Middle frontal gyrus (tissue), 1 donor: ENCODE data around the gene CNP.
"Not testable (repeated sequence)": the region's sequence is repeated elsewhere in the genome, so short reads cannot be mapped to it uniquely, and the experiment has no call there.

Experiments used
- DNase-seq: peaks from one replicate; pipeline ENCODE4 v3.0.0-alpha.2; 2015; ENCODE audit warnings: low spot score; ENCODE audit errors: extremely low spot score

Gene CNP

GRCh38 chr17:41966463-41967140, at the start of gene CNP:
TSS of gene CNP (plus strand) at chr17:41966795. CDS start at chr17:41966885, 90 bp downstream.
- DNase-seq, result peak; percentile 83

GRCh38 chr17:41917192-41917591, 49.4 kb upstream of the CNP start:
- no peak for DNase-seq

GRCh38 chr17:41917679-41918313, 48.8 kb upstream of the CNP start:
- no peak for DNase-seq

- peak; percentile 98 for DNase-seq
Measured at GRCh38 chr17:41918314-41919164, 48.1 kb upstream of the CNP start, which contains the start of gene ACLY. TSS of gene ACLY (minus strand) at chr17:41918951. CDS start at chr17:41913873, 5,078 bp downstream.

- peak; percentile 20 for DNase-seq
Measured at GRCh38 chr17:41919165-41919817, 47.3 kb upstream of the CNP start.

GRCh38 chr17:41919840-41920579, 46.6 kb upstream of the CNP start:
- DNase-seq, result no peak

- DNase-seq, result no peak
Measured at GRCh38 chr17:41920580-41920955, 46.0 kb upstream of the CNP start.

GRCh38 chr17:41925991-41926590, 40.5 kb upstream of the CNP start:
- no peak for DNase-seq

GRCh38 chr17:41928693-41929251, 37.8 kb upstream of the CNP start:
- no peak for DNase-seq

GRCh38 chr17:41930009-41930832, 36.4 kb upstream of the CNP start, which contains the start of gene ODAD4:
TSS of gene ODAD4 (plus strand) at chr17:41930617. CDS start at chr17:41930724, 107 bp downstream.
- peak; percentile 96 for DNase-seq

GRCh38 chr17:41930833-41931156, 35.8 kb upstream of the CNP start:
- not testable (repeated sequence) for DNase-seq

- DNase-seq, result not testable (repeated sequence)
Measured at GRCh38 chr17:41931715-41932114, 34.9 kb upstream of the CNP start.

- DNase-seq, result no peak
Measured at GRCh38 chr17:41932816-41933389, 33.7 kb upstream of the CNP start.

GRCh38 chr17:41935641-41936040, 31.0 kb upstream of the CNP start:
- DNase-seq, result no peak

GRCh38 chr17:41937970-41938954, 28.3 kb upstream of the CNP start:
- DNase-seq, result no peak

GRCh38 chr17:41939044-41939692, 27.4 kb upstream of the CNP start:
- no peak for DNase-seq

- no peak for DNase-seq
Measured at GRCh38 chr17:41939693-41940090, 26.9 kb upstream of the CNP start.
